B cell (primary cell): ENCODE data around the gene MAP1LC3B2.

Experiments
- CTCF ChIP-seq: fragments of 200-600 bp; IDR thresholded peaks from one replicate; pipeline ENCODE4 v1.8.0; 2022; ENCODE audit warnings: antibody characterized with exemption, mild to moderate bottlenecking
- EZH2 ChIP-seq: IDR thresholded peaks from 2 replicates; pipeline ENCODE4 v1.6.1; 2012; ENCODE audit warnings: borderline replicate concordance, low read depth, mild to moderate bottlenecking, moderate library complexity, low read length; ENCODE audit not compliant: insufficient read depth, poor library complexity, severe bottlenecking

- TF ChIP-seq CTCF (no peak), EZH2 (no peak)
Observed at GRCh38 chr12:116562090-116562489, 2.9 kb downstream of the MAP1LC3B2 start.
